Glomerular visceral epithelial cell (primary cell): ENCODE data around the gene NF1.
"Not testable (repeated sequence)": the region's sequence is repeated elsewhere in the genome, so short reads cannot be mapped to it uniquely, and the experiment has no call there.

ENCODE experiments used
- DNase-seq: peaks from one replicate; pipeline ENCODE4 v3.0.0-alpha.2; 2016; ENCODE audit errors: extremely low spot score

Gene NF1

GRCh38 chr17:31328160-31328535, 233.4 kb downstream of the NF1 start:
- DNase-seq, result peak; percentile 22

- peak; percentile 20 for DNase-seq
Observed at GRCh38 chr17:31329221-31329620, 234.4 kb downstream of the NF1 start.

GRCh38 chr17:31339906-31340661, 245.3 kb downstream of the NF1 start:
- peak; percentile 15 for DNase-seq

GRCh38 chr17:31345191-31345747, 250.5 kb downstream of the NF1 start:
- DNase-seq, result not testable (repeated sequence)

- no peak for DNase-seq
Observed at GRCh38 chr17:31349454-31349853, 254.7 kb downstream of the NF1 start.

GRCh38 chr17:31355935-31356334, 261.2 kb downstream of the NF1 start:
- no peak for DNase-seq

- no peak for DNase-seq
Observed at GRCh38 chr17:31357091-31357490, 262.3 kb downstream of the NF1 start.

- no peak for DNase-seq
Observed at GRCh38 chr17:31357839-31358394, 263.1 kb downstream of the NF1 start.

GRCh38 chr17:31364012-31364411, 269.2 kb downstream of the NF1 start:
- no peak for DNase-seq

- DNase-seq, result no peak
Observed at GRCh38 chr17:31366088-31366487, 271.3 kb downstream of the NF1 start.

- no peak for DNase-seq
Observed at GRCh38 chr17:31369266-31369665, 274.5 kb downstream of the NF1 start.

GRCh38 chr17:31371511-31372097, 276.8 kb downstream of the NF1 start:
- DNase-seq, result no peak

- DNase-seq, result peak; percentile 60
Observed at GRCh38 chr17:31373150-31374093, 278.6 kb downstream of the NF1 start.

- DNase-seq, result no peak
Observed at GRCh38 chr17:31374094-31374447, 279.3 kb downstream of the NF1 start.

- no peak for DNase-seq
Observed at GRCh38 chr17:31374503-31374902, 279.7 kb downstream of the NF1 start.

GRCh38 chr17:31378638-31379037, 283.9 kb downstream of the NF1 start:
- DNase-seq, result no peak

- no peak for DNase-seq
Observed at GRCh38 chr17:31379597-31380205, 284.9 kb downstream of the NF1 start.

GRCh38 chr17:31381165-31381668, 286.4 kb downstream of the NF1 start:
- no peak for DNase-seq

- not testable (repeated sequence) for DNase-seq
Observed at GRCh38 chr17:31382668-31383275, 288.0 kb downstream of the NF1 start.

- DNase-seq, result not testable (repeated sequence)
Observed at GRCh38 chr17:31383488-31383887, 288.7 kb downstream of the NF1 start.
